Smooth muscle cell of the coronary artery (primary cell): Measurements from ENCODE around the gene LHX6. TPM values are rescaled to one million over a fixed set of nuclear protein-coding genes. Genes with fewer than 3 reads are reported as not detected.

ENCODE experiments used
- total RNA-seq: library from RNA; depleted of rRNA; stranded (reverse); fragments of >200 nt; gene quantifications from 2 replicates; pipeline ENCODE4 v1.2.3, GENCODE V29; 2014; ENCODE audit warnings: low replicate concordance

Gene LHX6
- total RNA-seq: 0.12 TPM in 1 of 2 replicates, not detected in the other

DNA sequence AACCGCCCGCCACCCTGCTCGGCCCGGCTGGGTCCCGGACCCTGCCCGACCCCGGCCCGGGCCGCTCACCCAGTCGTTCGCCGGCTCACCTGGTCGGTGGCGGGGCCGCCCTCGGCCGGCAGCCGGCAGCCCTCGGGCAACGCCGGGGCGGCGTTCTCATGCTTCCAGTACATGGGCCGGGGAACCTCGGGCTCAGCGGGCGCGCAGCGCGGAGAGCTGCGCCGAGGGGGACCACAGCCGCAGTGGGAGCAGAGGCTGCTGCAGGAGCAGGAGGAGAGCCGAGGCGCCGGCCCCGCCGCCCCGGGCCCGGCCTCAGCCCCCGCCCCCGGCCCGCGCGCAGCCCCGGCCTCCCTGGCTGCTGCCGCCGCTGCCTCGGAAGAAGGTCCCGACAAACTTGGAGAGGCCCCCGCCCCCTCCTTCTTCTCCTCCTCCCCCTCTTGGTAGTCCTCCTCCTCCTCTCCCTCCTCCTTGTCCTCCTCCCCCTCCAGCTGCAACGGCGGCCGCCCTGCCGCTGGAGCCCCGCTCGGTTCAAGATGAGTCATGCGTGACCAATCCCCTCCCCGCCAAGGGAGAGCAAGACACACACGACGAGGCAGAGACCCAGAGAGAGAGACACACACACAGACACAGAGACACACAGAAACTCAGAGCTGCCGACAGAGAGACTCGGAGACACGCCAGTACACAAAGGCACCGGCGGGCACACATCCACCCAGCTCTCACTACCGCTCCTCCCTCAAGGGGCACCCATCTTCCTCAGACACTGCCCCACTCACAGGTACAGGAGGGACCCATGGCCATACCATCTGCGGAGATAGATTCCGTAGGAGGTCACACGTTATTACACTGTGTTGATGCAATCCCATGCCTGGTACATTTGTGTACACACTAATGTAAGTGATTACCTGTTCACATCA is at the start of gene LHX6:
Gene LHX6, minus strand, starts transcription at position 390 of the 917 bp plus-strand sequence. Its CDS starts 217 bp downstream, at position 173.

GRCh38 chr9:122264360-122265148 is 35.8 kb upstream of the LHX6 start, which contains the start of the genes MRRF and RBM18:
TSS of gene MRRF (plus strand) at chr9:122264882. CDS start at chr9:122270892, 6,010 bp downstream.
TSS of gene RBM18 (minus strand) at chr9:122264840. CDS start at chr9:122261492, 3,348 bp downstream.

DNA sequence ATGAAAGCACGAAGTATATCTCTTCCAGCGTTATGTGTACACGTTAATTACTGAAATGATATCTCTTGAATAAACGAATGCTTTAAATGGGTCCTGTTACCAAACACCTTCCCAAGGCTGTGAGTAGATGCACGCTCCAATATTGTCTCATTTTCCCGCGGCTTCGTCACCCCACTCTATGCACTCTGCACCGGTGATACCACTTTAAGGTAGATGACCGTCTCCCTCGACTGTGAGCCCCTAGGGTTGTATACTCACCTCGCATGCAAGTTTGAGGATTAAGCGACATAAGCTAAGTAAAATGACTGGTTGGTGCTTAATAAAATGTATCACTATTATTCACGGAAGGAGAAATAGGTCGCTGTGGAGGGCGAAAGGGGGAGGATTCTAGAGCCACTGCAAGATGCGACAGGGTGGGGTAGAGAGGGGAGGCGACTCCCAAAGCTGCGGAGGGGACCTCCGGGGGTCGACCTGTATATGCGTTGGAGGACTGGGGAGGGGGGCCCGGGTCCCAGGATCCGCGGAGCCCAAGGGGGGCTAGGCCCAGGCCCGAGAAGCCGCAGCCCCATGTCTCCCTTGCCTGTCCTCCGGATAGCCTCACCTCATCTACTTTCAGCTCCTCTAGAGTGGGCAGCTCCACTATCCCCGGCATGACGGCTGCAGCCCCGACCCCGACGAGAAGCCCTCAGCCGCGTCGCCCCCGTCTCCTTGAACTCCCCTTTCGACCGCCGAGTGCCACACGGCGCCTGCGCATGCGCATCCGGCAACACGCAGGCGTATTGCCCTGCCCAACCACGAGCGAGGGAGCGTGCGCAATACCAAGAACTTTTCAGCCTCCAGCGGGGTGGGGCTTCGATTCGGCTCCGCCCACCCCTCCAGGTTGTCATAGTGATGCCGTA is 69.5 kb downstream of the LHX6 start, which contains the start of the genes MORN5 and NDUFA8:
Gene MORN5, plus strand, starts transcription at position 883 of the 899 bp plus-strand sequence. CDS start 65 bp downstream, outside the sequence.
Gene NDUFA8, minus strand, starts transcription at position 754 of the 899 bp plus-strand sequence. Its CDS starts 102 bp downstream, at position 652.

Other genes with a start within 250 kb of the LHX6 start
- 2.9 and 3.1 TPM in 2 replicates for gene TTLL11, start 135.6 kb downstream of the LHX6 start, total RNA-seq
- 27.5 and 45.0 TPM in 2 replicates for gene NDUFA8, start 69.2 kb downstream of the LHX6 start, total RNA-seq
- gene MORN5, start 69.0 kb downstream of the LHX6 start, total RNA-seq: 0.15 TPM in 1 of 2 replicates, not detected in the other
- gene RBM18, start 35.9 kb upstream of the LHX6 start, total RNA-seq: 6.8 and 9.1 TPM in 2 replicates
- gene MRRF, start 35.9 kb upstream of the LHX6 start, total RNA-seq: 17.2 and 29.2 TPM in 2 replicates
- gene PTGS1, start 142.1 kb upstream of the LHX6 start, total RNA-seq: 27.1 and 116 TPM in 2 replicates
- not detected in 2 replicates for gene OR1J1, start 249.0 kb upstream of the LHX6 start, total RNA-seq